GM18505 (cell line): ENCODE data around the gene WBP1.
"Not testable (repeated sequence)": the region's sequence is repeated elsewhere in the genome, so short reads cannot be mapped to it uniquely, and the experiment has no call there.

Experiments used
- ATAC-seq: cut with Tn5 transposase; IDR thresholded peaks from one replicate; pipeline ENCODE4 v1.9.1; 2021; ENCODE audit not compliant: unreplicated experiment
- POLR2A ChIP-seq: IDR thresholded peaks from 4 replicates; pipeline ENCODE4 v1.6.1; 2011; ENCODE audit warnings: borderline replicate concordance; ENCODE audit not compliant: insufficient read depth, insufficient read length; ENCODE audit errors: extremely low read depth

The WBP1 gene

DNA sequence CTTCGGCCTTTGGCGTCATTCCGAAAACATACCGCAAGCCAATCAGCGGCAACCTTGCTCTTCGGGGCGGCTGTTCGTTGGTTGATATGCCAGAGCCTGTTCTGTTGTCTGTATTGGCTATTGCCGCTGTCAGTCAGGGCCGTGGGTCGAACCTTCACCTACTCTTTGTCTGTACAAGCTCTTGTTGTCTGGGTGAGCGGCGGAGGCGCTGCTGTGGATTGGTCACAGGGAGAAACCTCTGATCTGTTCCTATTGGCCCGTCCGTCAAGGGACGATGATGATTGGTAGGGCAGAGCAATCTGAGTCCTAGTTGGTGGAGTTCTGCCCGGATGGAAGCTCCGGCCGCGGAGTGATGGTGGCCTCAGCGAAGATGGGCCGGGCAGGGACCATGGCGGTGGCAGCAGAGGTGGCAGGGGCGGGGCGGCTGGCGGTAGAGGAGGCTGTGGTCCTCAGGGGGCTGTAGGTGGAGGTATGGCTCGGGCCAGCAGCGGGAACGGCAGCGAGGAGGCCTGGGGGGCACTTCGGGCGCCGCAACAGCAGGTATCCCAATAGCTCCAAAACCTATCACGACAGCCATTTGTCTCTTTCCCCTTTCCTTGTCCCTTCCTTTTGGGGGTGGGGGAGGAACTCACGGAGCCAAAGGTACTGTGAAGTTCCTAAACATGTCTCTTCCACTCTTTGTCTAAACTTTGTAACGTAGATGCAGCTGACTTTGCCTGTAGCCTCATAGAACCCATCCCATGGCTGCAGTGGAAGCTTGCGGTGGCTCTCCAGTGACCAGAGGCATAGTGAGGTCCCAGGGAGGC, at the start of gene WBP1:
WBP1 (plus strand) TSS at position 307 of the 806 bp plus-strand sequence; CDS start at position 472, 165 bp downstream.
- ATAC-seq: peak; percentile 79
- TF ChIP-seq POLR2A: no peak

GRCh38 chr2:74413001-74413698, 45.1 kb upstream of the WBP1 start:
- ATAC-seq: no peak
- no peak for TF ChIP-seq POLR2A

GRCh38 chr2:74414441-74414840, 43.8 kb upstream of the WBP1 start:
- no peak for TF ChIP-seq POLR2A

DNA sequence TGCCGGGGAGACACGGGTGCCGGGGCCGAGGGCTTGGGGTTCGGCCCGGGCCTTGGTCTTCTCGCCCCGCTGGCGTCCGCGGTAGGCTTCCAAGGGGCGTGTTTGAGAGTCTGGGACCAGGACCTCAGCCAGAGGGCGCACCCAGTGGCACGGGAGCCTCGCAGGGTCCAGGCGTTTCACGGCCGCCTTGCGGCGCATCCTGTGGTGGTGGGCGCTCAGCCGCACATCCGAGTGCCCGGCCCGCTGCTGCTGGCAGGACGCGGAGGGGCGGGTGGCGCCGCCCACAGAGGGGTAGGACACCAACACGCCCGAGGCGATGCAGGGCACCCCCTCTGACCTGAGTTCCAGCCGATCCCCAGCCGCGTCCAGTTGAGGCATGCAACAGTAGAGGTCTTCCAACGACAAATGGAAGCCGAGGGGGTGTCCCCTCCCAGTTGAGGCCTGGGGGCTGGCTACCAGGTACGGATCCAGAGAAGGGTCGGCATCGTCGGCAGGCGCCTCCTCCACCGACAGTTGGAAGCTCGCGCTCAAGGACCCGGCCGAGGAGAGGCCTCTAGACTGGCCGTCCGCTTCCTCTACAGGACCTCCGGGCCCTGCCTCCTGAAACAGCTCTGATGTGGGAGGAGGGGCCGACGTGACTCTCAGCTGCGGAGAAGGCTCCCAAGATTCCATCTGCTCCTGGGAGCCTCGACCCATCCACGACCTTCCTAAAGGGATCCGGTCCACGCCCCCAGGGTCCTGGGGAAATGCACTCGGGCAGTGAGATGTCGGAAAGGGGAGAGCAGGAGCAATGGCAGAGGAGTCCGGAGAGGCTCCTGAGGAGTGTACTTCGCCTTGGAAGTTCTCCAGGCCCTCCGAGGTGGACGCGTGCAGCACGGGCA, 43.1 kb upstream of the WBP1 start:
- TF ChIP-seq POLR2A: no peak
- peak; percentile 40 for ATAC-seq

More at GRCh38 chr2:74414441-74414840, 43.8 kb upstream of the WBP1 start:
- ATAC-seq: no peak

DNA sequence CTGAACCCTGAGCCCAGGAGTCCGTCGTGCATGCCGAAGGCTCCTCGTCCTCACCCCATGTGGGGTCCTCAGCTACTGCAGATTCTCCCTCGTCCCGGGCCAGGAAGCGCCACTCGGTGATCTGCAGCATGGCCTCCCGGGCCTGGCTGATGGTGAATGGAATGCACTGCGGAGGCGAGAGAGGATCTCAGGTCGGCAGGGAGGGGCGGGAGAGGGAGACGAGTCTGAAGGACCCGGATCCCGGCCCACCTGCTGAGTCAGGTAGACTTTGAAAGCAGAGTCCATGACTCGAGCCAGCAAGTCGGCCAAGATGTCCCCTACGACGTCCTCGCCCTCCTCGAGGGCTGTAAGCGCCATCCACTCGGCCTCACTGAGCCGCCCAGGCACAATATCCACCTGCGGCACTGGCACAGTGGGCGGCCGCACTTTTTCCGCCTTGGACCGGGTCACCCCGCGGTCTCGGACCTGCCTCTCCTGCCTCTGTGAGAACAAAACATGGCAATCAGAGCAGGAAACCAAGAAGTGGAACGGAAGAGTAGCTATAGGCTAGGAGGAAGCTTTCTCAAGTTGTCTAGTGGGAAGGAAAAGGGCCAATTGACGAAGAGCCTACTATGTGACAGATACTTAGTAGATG, 42.4 kb upstream of the WBP1 start:
- TF ChIP-seq POLR2A: no peak
- ATAC-seq: no peak

DNA sequence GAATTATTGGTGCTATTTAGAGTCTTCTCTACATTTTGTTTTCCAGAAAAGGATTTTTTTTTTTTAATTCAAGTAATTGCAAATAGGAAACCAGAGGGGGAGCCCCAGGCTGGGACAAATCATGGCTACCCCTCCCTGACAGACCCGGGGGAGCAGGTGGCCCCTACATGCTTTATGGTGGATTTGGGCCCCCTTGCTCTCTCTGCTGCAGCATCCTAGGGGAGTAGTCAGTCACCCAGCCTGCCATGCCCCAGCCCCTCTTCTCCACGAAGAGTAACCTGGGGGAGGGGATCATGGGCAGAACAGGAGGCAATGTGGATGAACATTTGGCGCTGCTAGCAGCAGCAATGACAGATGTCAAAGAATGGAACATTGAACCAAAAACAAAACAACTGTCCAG, 41.5 kb upstream of the WBP1 start:
- no peak for ATAC-seq
- TF ChIP-seq POLR2A: no peak

DNA sequence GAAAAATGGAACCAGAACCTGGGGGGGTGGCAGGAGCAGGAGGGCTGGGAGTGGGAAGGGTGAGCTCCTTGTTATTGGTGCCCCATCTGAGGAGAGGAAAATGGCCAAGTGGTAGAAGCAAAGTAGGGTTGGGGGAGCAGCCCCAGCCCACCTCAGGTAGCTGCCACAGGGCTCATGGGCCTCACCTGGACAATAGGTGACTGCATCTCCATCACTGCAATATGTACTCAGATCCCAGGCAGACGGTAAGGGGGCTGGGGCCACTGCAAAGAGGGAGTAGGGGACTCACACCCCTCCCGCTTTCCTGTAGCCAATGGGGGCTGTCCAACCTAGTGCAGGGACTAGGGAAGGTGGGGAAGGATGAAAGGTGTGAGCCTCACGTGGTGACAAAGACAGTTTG, 41.0 kb upstream of the WBP1 start:
- TF ChIP-seq POLR2A: no peak
- no peak for ATAC-seq

GRCh38 chr2:74417763-74418162, 40.5 kb upstream of the WBP1 start:
- ATAC-seq: no peak
- TF ChIP-seq POLR2A: no peak

GRCh38 chr2:74418312-74418711, 39.9 kb upstream of the WBP1 start:
- no peak for TF ChIP-seq POLR2A
- no peak for ATAC-seq

- no peak for TF ChIP-seq POLR2A
- no peak for ATAC-seq
Observed at GRCh38 chr2:74419345-74419744, 38.9 kb upstream of the WBP1 start.

DNA sequence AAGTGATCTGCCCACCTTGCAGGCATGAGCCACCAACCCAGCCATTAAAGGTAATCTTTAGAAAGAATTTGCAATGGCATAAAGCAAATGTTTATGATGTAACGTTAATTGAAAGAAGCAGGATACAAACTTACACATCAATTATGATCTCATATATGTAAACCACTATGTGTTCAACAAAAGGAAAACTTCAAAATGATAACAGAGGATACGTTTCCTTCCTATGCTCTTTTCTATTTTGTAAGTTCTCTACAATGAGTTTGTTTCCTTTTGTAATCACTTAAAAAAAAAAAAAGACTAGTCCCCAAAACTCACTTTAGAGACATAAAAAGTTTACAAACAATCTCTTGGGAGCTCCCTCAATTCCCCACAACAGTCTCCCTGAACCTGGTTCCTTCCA, 38.2 kb upstream of the WBP1 start:
- no peak for TF ChIP-seq POLR2A
- ATAC-seq: no peak

GRCh38 chr2:74420443-74421103, 37.7 kb upstream of the WBP1 start:
- ATAC-seq: not testable (repeated sequence)

- ATAC-seq: peak; percentile 86
- TF ChIP-seq POLR2A: peak; percentile 90
Observed at GRCh38 chr2:74421221-74421870, 36.9 kb upstream of the WBP1 start, which contains the start of the genes C2orf81 and WDR54. C2orf81 (minus strand) TSS chr2:74421619; CDS start chr2:74421560, 59 bp downstream. WDR54 (plus strand) TSS chr2:74421730; CDS start chr2:74422154, 424 bp downstream.
